Keratinocyte (primary cell): Measurements from ENCODE around the gene FAAP20. TPM values are rescaled to one million over a fixed set of nuclear protein-coding genes. Genes with fewer than 3 reads are reported as not detected.

Source experiments
- DNase-seq: peaks from one replicate; pipeline ENCODE4 v3.0.0-alpha.2; 2011; ENCODE audit warnings: low read depth, missing footprints, low spot score
- FAIRE-seq: peaks from 2 replicates; lab custom pipeline; 2011; peaks lifted over from hg19 to GRCh38; lab: Jason Lieb, UNC
- H2AFZ ChIP-seq: 2 replicates; pipeline ENCODE4 v1.6.0; 2012; ENCODE audit warnings: low read length, control low read depth, inconsistent platforms; ENCODE audit not compliant: control insufficient read depth
- H3K27ac ChIP-seq: 2 replicates; pipeline ENCODE4 v1.5.1; 2011; ENCODE audit warnings: low read length; ENCODE audit not compliant: control insufficient read depth, insufficient read depth
- H3K27me3 ChIP-seq: 3 replicates; pipeline ENCODE4 v1.6.0; 2011; ENCODE audit warnings: low read length; ENCODE audit not compliant: control insufficient read depth, insufficient read depth; ENCODE audit errors: extremely low read depth
- H3K36me3 ChIP-seq, 2 experiments: 2 replicates in 1 of 2; 3 replicates in 1 of 2; pipeline ENCODE4 v1.5.1; 2011; ENCODE audit warnings: low read length in 2 of 2, mild to moderate bottlenecking in 1 of 2; ENCODE audit not compliant: control insufficient read depth in 2 of 2, insufficient read depth in 2 of 2; ENCODE audit errors: extremely low read depth in 1 of 2
- H3K4me1 ChIP-seq: 3 replicates; pipeline ENCODE4 v1.5.1; 2011; ENCODE audit warnings: low read length; ENCODE audit not compliant: control insufficient read depth, insufficient read depth; ENCODE audit errors: extremely low read depth
- H3K4me2 ChIP-seq: 3 replicates; pipeline ENCODE4 v1.6.0; 2011; ENCODE audit warnings: low read depth, low read length; ENCODE audit not compliant: control insufficient read depth, insufficient read depth; ENCODE audit errors: extremely low read depth
- H3K4me3 ChIP-seq, 3 experiments: fragments of 200-600 bp in 1 of 3; sonication (generic) in 1 of 3; 2 replicates in 2 of 3; 3 replicates in 1 of 3; pipeline ENCODE4 v1.5.1; 2011 to 2016; ENCODE audit warnings: low read length in 3 of 3, mild to moderate bottlenecking in 3 of 3, control low read depth in 2 of 3, inconsistent platforms in 1 of 3, low read depth in 1 of 3, mixed read lengths in 1 of 3, mixed run types in 1 of 3, moderate library complexity in 1 of 3; ENCODE audit not compliant: control insufficient read depth in 2 of 3, insufficient read depth in 2 of 3; ENCODE audit errors: extremely low read depth in 1 of 3
- H3K79me2 ChIP-seq: 2 replicates; pipeline ENCODE4 v1.6.0; 2012; ENCODE audit warnings: low read length; ENCODE audit not compliant: control insufficient read depth, insufficient read depth
- H3K9ac ChIP-seq: 3 replicates; pipeline ENCODE4 v1.6.0; 2011; ENCODE audit warnings: low read length; ENCODE audit not compliant: control insufficient read depth, insufficient read depth; ENCODE audit errors: extremely low read depth
- H3K9me1 ChIP-seq: 3 replicates; pipeline ENCODE4 v1.6.0; 2011; ENCODE audit warnings: low read length; ENCODE audit not compliant: control insufficient read depth, insufficient read depth; ENCODE audit errors: extremely low read depth
- H3K9me3 ChIP-seq: 2 replicates; pipeline ENCODE4 v1.5.1; 2012; ENCODE audit warnings: low read depth, low read length; ENCODE audit not compliant: control insufficient read depth
- H4K20me1 ChIP-seq: 3 replicates; pipeline ENCODE4 v1.6.0; 2011; ENCODE audit warnings: low read length; ENCODE audit not compliant: control insufficient read depth, insufficient read depth; ENCODE audit errors: extremely low read depth
- CTCF ChIP-seq, 3 experiments: IDR thresholded peaks in 1 of 3; conservative IDR thresholded peaks in 1 of 3; optimal IDR thresholded peaks in 1 of 3; 2 replicates in 2 of 3; 3 replicates in 1 of 3; pipeline versions ENCODE3 to v1.5.1; 2011; ENCODE audit warnings: low read length in 3 of 3, mild to moderate bottlenecking in 3 of 3, moderate library complexity in 2 of 3, control low read depth in 1 of 3, inconsistent platforms in 1 of 3; ENCODE audit not compliant: insufficient read depth in 2 of 3; ENCODE audit errors: extremely low read depth in 1 of 3
- EZH2 ChIP-seq: IDR thresholded peaks from one replicate; pipeline ENCODE4 v1.6.1; 2012; ENCODE audit warnings: inconsistent platforms, mild to moderate bottlenecking, low read length, moderate library complexity
- dilution Hi-C: fragments of 300-500 bp; cut with MboI; formaldehyde crosslinking; loops from one replicate; pipeline ENCODE4 v1.7.0; 2020; ENCODE audit warnings: low sequenced_read_pairs; ENCODE audit not compliant: extremely low pct_ligation_motif_present
- polyA plus RNA-seq, 5 experiments: library from polyadenylated mRNA; depleted of rRNA in 3 of 5; stranded (reverse) in 3 of 5; stranded (forward) in 1 of 5; unstranded in 1 of 5; fragments of >200 nt; gene quantifications; 1 replicate in 1 of 5; 2 replicates in 3 of 5; 3 replicates in 1 of 5; pipeline versions ENCODE4 v1.2.1 to v1.2.3, GENCODE V29; 2011 to 2012; ENCODE audit warnings: missing spikeins in 2 of 5, low read depth in 1 of 5, low replicate concordance in 1 of 5

FAAP20 gene
- polyA plus RNA-seq, 1 donor (not counting 4 experiments of a cell fraction or from before 2014, with no cell fraction given): 7.3 TPM

GRCh38 chr1:2201062-2201461 lies 6.5 kb upstream of the FAAP20 start:
- Histone ChIP-seq H3K4me3 (no peak overlapping the region), H3K36me3 (no peaks in the 10 kb centered on the region), H2AFZ (no peak overlapping the region), H3K9me3 (no peaks in the 10 kb centered on the region), H4K20me1 (no peaks in the 10 kb centered on the region), H3K4me1 (peaks cover 6% of the 10 kb centered on the region), H3K4me2 (no peak overlapping the region), H3K27ac (no peak overlapping the region), H3K27me3 (peaks cover 4% of the 10 kb centered on the region), H3K9ac (no peak overlapping the region), H3K9me1 (no peaks in the 10 kb centered on the region), H3K79me2 (no peaks in the 10 kb centered on the region)
- FAIRE-seq (no peak), DNase-seq (no peak)
- TF ChIP-seq EZH2 (no peak), CTCF (optimal IDR thresholded peaks at IDR 0.05 in 1 of 3, IDR thresholded peaks at IDR 0.05 in 1 of 3, conservative IDR thresholded peaks at IDR 0.05 in 1 of 3; ENCODE audit: extremely low read depth in 1 of 3, insufficient read depth in 2 of 3, low read length in 3 of 3) (no peak)
- dilution Hi-C loops: no loop called here

- FAIRE-seq: no peak
- H3K4me3 ChIP-seq: no peak overlapping the region
These were observed 5.9 kb upstream of the FAAP20 start for GRCh38 chr1:2200308-2200943.

More at GRCh38 chr1:2200308-2200943, 5.9 kb upstream of the FAAP20 start:
- Histone ChIP-seq H3K27ac (no peak overlapping the region), H2AFZ (no peak overlapping the region), H4K20me1 (no peaks in the 10 kb centered on the region), H3K9me3 (no peaks in the 10 kb centered on the region), H3K27me3 (no peaks in the 10 kb centered on the region), H3K4me1 (peaks cover under 1% of the 10 kb centered on the region), H3K4me2 (no peak overlapping the region), H3K36me3 (no peaks in the 10 kb centered on the region), H3K79me2 (no peaks in the 10 kb centered on the region), H3K9ac (no peak overlapping the region), H3K9me1 (no peaks in the 10 kb centered on the region)
- DNase-seq: no peak
- dilution Hi-C loops: no loop called here
- no peak for TF ChIP-seq CTCF (optimal IDR thresholded peaks at IDR 0.05 in 1 of 3, IDR thresholded peaks at IDR 0.05 in 1 of 3, conservative IDR thresholded peaks at IDR 0.05 in 1 of 3; ENCODE audit: extremely low read depth in 1 of 3, insufficient read depth in 2 of 3, low read length in 3 of 3)
- no peak for TF ChIP-seq EZH2
